ENCODE results near the gene IL13RA1. TPM values are rescaled to one million over a fixed set of nuclear protein-coding genes. Genes with fewer than 3 reads are reported as not detected.

Gene IL13RA1
- 9.9 and 10.2 TPM in 2 replicates for total RNA-seq
- long read RNA-seq, full-length matches to known transcripts: 1 of 7 reads
- long read RNA-seq, partial matches to known transcripts: 6 of 7 reads
- long read RNA-seq, other reads (novel, unspliced or antisense): 0 of 7 reads

GRCh38 chrX:118726887-118727685, at the start of gene IL13RA1:
IL13RA1 (plus strand) TSS chrX:118727606; CDS start chrX:118727639, 33 bp downstream.
- H3K4me3 Mint-ChIP-seq: peak within 1 kb of the TSS; percentile 79
- H3K9me3 Mint-ChIP-seq: peaks cover 3% of the 10 kb centered on the region
- H3K4me1 Mint-ChIP-seq: peaks cover 13% of the 10 kb centered on the region
- peak; percentile 54 for DNase-seq (ENCODE audit: low read depth, low spot score)
- H3K27me3 Mint-ChIP-seq (ENCODE audit: low read depth): peaks cover 7% of the 10 kb centered on the region
- H3K36me3 Mint-ChIP-seq (ENCODE audit: low read depth): peaks cover 2% of the 10 kb centered on the region
- TF ChIP-seq CTCF (conservative IDR thresholded peaks at IDR 0.05): no peak
- H3K27ac Mint-ChIP-seq (ENCODE audit: unreplicated experiment): no peak within 1 kb of the TSS

DNA sequence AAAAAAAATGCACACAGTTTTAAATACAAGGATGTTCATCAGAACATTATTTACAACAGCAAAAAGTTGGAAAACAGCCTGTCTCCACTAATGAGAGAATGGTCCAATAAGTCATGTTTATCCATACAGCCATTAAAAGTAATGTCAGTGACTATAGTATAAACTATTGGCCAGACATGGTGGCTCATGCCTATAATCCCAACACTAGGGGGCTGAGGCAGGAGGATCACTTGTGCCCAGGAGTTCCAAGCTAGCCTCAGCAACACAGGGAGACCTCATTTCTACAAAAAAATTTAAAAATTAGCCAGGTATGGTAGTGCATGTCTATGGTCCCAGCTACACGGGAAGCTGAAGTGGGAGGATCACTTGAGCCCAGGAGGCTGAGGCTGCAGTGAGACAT, 48.1 kb upstream of the IL13RA1 start:
- H3K27me3 Mint-ChIP-seq (ENCODE audit: low read depth): no peaks in the 10 kb centered on the region
- H3K4me3 Mint-ChIP-seq: no peak overlapping the region
- H3K9me3 Mint-ChIP-seq: peaks cover 2% of the 10 kb centered on the region
- no peaks in the 10 kb centered on the region for H3K36me3 Mint-ChIP-seq (ENCODE audit: low read depth)
- H3K4me1 Mint-ChIP-seq: no peaks in the 10 kb centered on the region
- TF ChIP-seq CTCF (conservative IDR thresholded peaks at IDR 0.05): no peak
- no peak overlapping the region for H3K27ac Mint-ChIP-seq (ENCODE audit: unreplicated experiment)
- DNase-seq (ENCODE audit: low read depth, low spot score): no peak

DNA sequence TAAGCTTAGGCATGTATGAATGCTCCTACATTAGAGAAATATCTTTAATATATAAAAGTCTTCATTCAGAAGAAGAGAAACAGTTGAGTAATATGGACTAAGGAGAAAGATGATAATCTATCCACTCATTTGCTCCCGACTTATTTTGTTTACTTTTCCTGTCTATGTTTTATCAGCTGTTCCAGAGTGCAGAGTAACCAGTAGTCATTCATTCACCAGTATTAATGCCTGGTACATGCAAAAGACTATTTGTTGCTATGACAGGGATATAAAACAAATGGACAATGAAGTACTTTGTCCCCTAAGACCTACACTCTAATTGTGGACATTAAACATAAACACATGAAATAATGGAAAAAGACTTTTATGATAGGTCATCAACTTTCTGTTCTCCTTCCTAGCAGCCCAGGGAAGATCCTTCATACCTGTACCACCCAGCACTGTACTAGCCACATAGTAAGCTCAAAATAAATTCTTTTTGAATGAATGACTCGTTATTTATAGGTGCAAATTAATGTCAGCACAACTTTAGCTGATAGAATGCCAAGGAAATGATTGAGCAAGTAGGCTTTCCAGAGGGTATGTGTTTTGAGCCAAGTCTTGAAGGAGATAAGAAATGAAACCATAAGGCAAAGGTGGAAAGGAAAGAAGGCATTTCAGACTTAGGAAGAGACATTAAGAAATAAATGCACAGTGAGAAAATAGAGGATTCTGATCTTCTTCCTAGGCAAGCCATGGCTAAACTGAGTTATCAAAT, 45.0 kb upstream of the IL13RA1 start:
- H3K4me3 Mint-ChIP-seq: no peak overlapping the region

GRCh38 chrX:118685393-118685792, 42.0 kb upstream of the IL13RA1 start:
- Mint-ChIP-seq H3K36me3 (ENCODE audit: low read depth) (peaks cover 2% of the 10 kb centered on the region), H3K9me3 (peaks cover 2% of the 10 kb centered on the region), H3K4me1 (no peaks in the 10 kb centered on the region), H3K4me3 (no peak overlapping the region), H3K27me3 (ENCODE audit: low read depth) (no peaks in the 10 kb centered on the region), H3K27ac (ENCODE audit: unreplicated experiment) (no peak overlapping the region)
- TF ChIP-seq CTCF (conservative IDR thresholded peaks at IDR 0.05): no peak
- DNase-seq (ENCODE audit: low read depth, low spot score): no peak

More for the DNA sequence above, 45.0 kb upstream of the IL13RA1 start:
- no peaks in the 10 kb centered on the region for H3K4me1 Mint-ChIP-seq
- no peaks in the 10 kb centered on the region for H3K9me3 Mint-ChIP-seq
- H3K27ac Mint-ChIP-seq (ENCODE audit: unreplicated experiment): no peak overlapping the region
- no peaks in the 10 kb centered on the region for H3K27me3 Mint-ChIP-seq (ENCODE audit: low read depth)
- H3K36me3 Mint-ChIP-seq (ENCODE audit: low read depth): no peaks in the 10 kb centered on the region
- TF ChIP-seq CTCF (conservative IDR thresholded peaks at IDR 0.05): no peak
- DNase-seq (ENCODE audit: low read depth, low spot score): no peak

DNA sequence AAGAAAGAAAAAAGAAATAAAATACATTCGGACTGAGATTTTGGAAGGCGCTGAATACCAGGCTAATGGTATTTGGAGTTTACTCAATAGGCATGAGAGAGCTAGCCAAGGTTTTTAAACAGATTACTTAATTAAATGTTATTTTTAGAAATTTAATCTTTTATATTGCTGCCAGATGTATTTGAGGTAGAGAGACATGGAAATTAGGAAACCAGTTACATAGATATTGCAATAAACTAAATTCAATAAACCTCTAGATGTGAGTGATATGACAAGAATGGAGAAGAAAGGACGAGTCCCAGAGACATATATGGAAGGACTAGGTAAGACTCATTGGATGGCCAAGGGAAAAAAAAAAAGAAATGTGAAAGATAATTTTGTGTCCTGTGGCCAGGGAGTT, 38.5 kb upstream of the IL13RA1 start:
- Mint-ChIP-seq H3K27me3 (ENCODE audit: low read depth) (no peaks in the 10 kb centered on the region), H3K27ac (ENCODE audit: unreplicated experiment) (no peak overlapping the region), H3K9me3 (peaks cover 2% of the 10 kb centered on the region), H3K4me3 (no peak overlapping the region), H3K4me1 (no peaks in the 10 kb centered on the region), H3K36me3 (ENCODE audit: low read depth) (peaks cover 2% of the 10 kb centered on the region)
- no peak for TF ChIP-seq CTCF (conservative IDR thresholded peaks at IDR 0.05)
- no peak for DNase-seq (ENCODE audit: low read depth, low spot score)

Data from neural crest cell (in vitro differentiated cells).